Rectal smooth muscle tissue (tissue), 1 donor: ENCODE data around the gene SURF2.
"Not testable (repeated sequence)": the region's sequence is repeated elsewhere in the genome, so short reads cannot be mapped to it uniquely, and the experiment has no call there.

Source experiments
- H3K27ac ChIP-seq: one replicate; pipeline ENCODE4 v1.7.0; 2013; ENCODE audit warnings: low read depth, low read length, inconsistent platforms
- H3K27me3 ChIP-seq: one replicate; pipeline ENCODE4 v1.7.0; 2013; ENCODE audit warnings: low read length; ENCODE audit not compliant: control insufficient read depth, insufficient read depth
- H3K36me3 ChIP-seq: one replicate; pipeline ENCODE4 v1.7.0; 2013; ENCODE audit warnings: low read length; ENCODE audit not compliant: control insufficient read depth, insufficient read depth
- H3K4me1 ChIP-seq: one replicate; pipeline ENCODE4 v1.7.0; 2013; ENCODE audit warnings: low read length; ENCODE audit not compliant: control insufficient read depth, insufficient read depth
- H3K4me3 ChIP-seq: one replicate; pipeline ENCODE4 v1.7.0; 2013; ENCODE audit warnings: low read length
- H3K9ac ChIP-seq: one replicate; pipeline ENCODE4 v1.7.0; 2013; ENCODE audit warnings: low read length

SURF2 gene

DNA sequence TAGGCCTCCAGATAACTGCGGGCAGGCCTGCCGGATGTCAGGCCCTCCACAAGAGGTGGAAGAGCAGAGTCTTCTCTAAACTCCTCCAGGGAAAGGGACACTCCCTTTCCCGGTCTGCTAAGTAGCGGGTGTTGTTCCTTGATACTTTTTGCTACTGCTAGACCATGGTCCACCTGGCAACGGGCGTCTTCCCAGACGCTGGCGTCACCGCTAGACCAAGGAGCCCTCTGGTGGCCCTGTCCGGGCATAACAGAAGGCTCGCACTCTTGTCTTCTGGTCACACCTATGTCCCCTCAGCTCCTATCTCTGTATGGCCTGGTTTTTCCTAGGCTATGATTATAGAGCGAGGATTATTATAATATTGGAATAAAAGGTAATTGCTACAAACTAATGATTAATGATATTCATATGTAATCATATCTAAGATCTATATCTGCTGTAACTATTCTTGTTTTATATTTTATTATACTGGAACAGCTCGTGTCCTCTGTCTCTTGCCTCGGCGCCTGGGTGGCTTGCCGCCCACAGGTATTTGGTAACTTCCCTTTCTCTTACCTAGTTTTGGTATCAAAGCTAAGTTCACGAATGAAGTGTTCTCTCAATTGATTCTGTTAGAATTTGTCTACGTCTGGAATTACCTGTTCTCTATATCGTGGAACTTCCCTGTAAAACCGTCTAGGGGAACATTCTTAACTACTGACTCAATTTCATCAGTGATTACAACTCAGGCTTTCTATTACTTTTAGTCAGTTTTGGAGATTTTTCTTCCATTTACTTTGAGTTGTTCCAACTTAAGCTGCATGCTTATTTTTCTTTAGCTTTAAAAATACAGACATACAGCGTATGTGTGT lies 26.8 kb upstream of the SURF2 start:
- peaks cover 38% of the 10 kb centered on the region for H3K36me3 ChIP-seq
- not testable (repeated sequence) for H3K4me1 ChIP-seq, H3K27me3 ChIP-seq, H3K4me3 ChIP-seq, H3K27ac ChIP-seq, H3K9ac ChIP-seq

DNA sequence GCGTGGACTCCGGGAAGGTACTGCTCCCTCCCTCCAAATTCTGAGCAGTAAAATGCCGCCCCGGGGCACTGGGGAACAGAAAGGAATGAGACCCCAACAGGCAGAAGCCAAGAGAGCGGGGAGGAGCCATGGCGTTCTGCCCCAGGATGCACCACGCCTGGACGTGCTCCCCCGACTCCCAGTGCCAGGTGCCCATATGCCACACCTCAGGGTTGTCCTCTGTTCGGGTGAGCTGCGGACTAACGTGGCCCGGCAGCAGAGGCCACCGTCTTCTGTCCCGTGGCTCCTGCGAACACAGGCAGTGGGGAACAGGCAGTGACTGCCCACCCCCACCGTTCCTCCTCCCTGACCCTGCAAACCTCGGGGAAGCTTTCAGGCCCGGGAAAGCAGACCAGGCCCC lies 25.1 kb upstream of the SURF2 start:
- H3K9ac ChIP-seq = no peak overlapping the region
- H3K27ac ChIP-seq = no peak overlapping the region
- H3K36me3 ChIP-seq = peaks cover 38% of the 10 kb centered on the region
- H3K27me3 ChIP-seq = no peaks in the 10 kb centered on the region
- no peak overlapping the region for H3K4me3 ChIP-seq
- no peaks in the 10 kb centered on the region for H3K4me1 ChIP-seq

DNA sequence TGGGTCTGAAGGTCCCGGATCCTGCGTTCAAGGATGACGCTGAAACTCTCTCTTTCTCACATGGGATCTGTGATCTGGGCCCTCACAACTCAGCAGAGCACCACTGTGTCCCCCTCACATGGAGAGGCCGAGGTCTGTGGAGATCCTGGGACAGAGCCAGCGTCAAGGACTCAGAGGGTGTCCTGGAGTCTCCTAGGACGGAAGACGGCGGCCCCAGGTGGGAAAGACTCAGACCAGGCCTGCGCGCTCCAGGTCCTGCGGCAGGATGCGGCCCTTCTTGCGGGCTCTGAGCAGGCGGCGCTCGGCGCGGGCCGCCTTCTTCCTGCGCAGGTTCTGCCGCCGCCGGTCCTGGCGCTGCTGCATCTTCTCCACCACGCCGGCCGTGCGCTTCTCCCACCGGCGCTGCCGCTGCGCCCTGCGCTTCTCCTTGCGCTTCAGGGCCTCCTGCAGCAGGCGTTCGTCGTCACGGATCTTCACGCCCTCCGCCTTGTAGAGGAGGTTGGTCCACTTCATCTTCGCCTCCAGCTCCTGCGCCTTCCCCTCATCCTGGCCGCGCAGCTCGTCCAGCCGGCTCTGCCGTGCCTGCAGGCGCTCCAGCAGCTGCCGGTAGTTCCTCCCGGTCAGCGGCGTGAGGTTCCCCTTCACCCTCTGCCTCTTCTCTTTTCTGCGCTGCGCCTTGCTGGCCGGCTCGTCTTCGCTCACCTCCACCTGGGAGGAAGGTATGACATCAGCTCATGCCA lies 24.5 kb upstream of the SURF2 start:
- H3K4me3 ChIP-seq = no peak overlapping the region

GRCh38 chr9:133332381-133332730 lies 24.0 kb upstream of the SURF2 start:
- Histone ChIP-seq H3K4me1 (no peaks in the 10 kb centered on the region), H3K36me3 (peaks cover 38% of the 10 kb centered on the region), H3K27me3 (no peaks in the 10 kb centered on the region), H3K27ac (no peak overlapping the region), H3K4me3 (no peak overlapping the region), H3K9ac (no peak overlapping the region)

More for the DNA sequence above, 24.5 kb upstream of the SURF2 start:
- Histone ChIP-seq H3K9ac (no peak overlapping the region), H3K4me1 (no peaks in the 10 kb centered on the region), H3K36me3 (peaks cover 38% of the 10 kb centered on the region), H3K27ac (no peak overlapping the region), H3K27me3 (no peaks in the 10 kb centered on the region)

DNA sequence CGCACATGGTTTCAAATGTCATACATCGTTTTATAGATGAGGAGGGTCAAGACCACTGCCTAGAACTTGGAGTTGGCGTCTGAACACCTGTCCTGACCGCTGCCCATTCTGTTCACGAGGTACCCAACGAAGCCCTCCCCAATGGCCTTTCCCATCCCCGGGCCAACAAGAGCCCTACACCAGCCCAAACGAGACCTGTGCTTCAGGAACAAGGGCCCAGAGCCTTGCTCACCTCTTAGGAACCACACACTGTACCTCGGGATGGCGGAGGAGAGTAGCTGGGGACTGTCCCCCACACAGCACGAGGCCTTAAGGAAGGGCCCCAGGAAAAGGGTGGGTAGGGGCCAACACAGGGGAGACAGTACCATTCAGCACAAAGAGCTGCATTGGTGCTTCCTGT lies 23.3 kb upstream of the SURF2 start:
- no peak overlapping the region for H3K4me3 ChIP-seq
- H3K4me1 ChIP-seq = no peaks in the 10 kb centered on the region
- H3K27ac ChIP-seq = no peak overlapping the region
- H3K36me3 ChIP-seq = peaks cover 38% of the 10 kb centered on the region
- H3K27me3 ChIP-seq = no peaks in the 10 kb centered on the region
- H3K9ac ChIP-seq = no peak overlapping the region

- peaks cover 38% of the 10 kb centered on the region for H3K36me3 ChIP-seq
- H3K4me3 ChIP-seq = no peak overlapping the region
- no peaks in the 10 kb centered on the region for H3K4me1 ChIP-seq
- no peak overlapping the region for H3K9ac ChIP-seq
- no peaks in the 10 kb centered on the region for H3K27me3 ChIP-seq
- H3K27ac ChIP-seq = no peak overlapping the region
Observed at GRCh38 chr9:133333566-133333965, 22.8 kb upstream of the SURF2 start.

GRCh38 chr9:133334161-133334560 lies 22.2 kb upstream of the SURF2 start:
- no peaks in the 10 kb centered on the region for H3K27me3 ChIP-seq
- H3K27ac ChIP-seq = no peak overlapping the region
- H3K9ac ChIP-seq = no peak overlapping the region
- peaks cover 41% of the 10 kb centered on the region for H3K36me3 ChIP-seq
- no peaks in the 10 kb centered on the region for H3K4me1 ChIP-seq
- no peak overlapping the region for H3K4me3 ChIP-seq

- not testable (repeated sequence) for H3K27ac ChIP-seq, H3K9ac ChIP-seq, H3K4me1 ChIP-seq, H3K27me3 ChIP-seq
- peak overlapping the region; percentile 95 for H3K4me3 ChIP-seq
- peaks cover 44% of the 10 kb centered on the region for H3K36me3 ChIP-seq
Observed at GRCh38 chr9:133334888-133335287, 21.5 kb upstream of the SURF2 start.

- peaks cover 49% of the 10 kb centered on the region for H3K36me3 ChIP-seq
Observed at GRCh38 chr9:133335924-133336811, 20.2 kb upstream of the SURF2 start, which contains the start of gene SURF6. TSS of gene SURF6 (minus strand) at chr9:133336188. CDS start at chr9:133336132, 56 bp downstream.

DNA sequence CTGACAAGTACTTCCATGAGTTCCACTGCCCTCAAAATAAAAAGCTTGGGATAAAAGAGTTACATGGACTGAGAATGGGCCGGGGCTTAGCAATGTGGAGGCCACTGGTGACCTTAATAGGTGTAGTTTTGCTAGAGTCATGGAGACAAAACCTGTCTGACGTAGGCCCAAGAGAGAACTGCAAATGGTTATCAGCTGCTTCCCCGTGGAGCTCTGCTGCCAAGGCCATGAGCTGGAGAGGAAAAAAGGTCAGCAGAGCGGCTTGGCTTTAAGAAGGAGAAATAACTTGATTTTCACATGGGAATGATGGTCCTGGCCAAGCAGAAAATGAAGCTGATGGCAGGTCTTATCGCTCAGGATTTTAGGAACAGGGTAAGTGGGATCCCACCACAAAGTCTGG lies 16.7 kb upstream of the SURF2 start:
- no peak overlapping the region for H3K9ac ChIP-seq
- H3K27me3 ChIP-seq = no peaks in the 10 kb centered on the region
- peaks cover 36% of the 10 kb centered on the region for H3K36me3 ChIP-seq
- H3K4me3 ChIP-seq = no peak overlapping the region
- H3K27ac ChIP-seq = no peak overlapping the region
- no peaks in the 10 kb centered on the region for H3K4me1 ChIP-seq

More at GRCh38 chr9:133335924-133336811, 20.2 kb upstream of the SURF2 start, which contains the start of gene SURF6:
- Histone ChIP-seq H3K4me1 (no peaks in the 10 kb centered on the region), H3K27me3 (no peaks in the 10 kb centered on the region), H3K27ac (peak within 1 kb of the TSS; percentile 46), H3K9ac (peak within 1 kb of the TSS; percentile 80), H3K4me3 (peak within 1 kb of the TSS; percentile 95)

GRCh38 chr9:133340256-133340655 lies 16.1 kb upstream of the SURF2 start:
- H3K4me3 ChIP-seq = no peak overlapping the region
- no peak overlapping the region for H3K9ac ChIP-seq
- peaks cover 39% of the 10 kb centered on the region for H3K36me3 ChIP-seq
- no peak overlapping the region for H3K27ac ChIP-seq
- no peaks in the 10 kb centered on the region for H3K4me1 ChIP-seq
- H3K27me3 ChIP-seq = no peaks in the 10 kb centered on the region

- Histone ChIP-seq H3K4me3 (no peak overlapping the region), H3K4me1 (no peaks in the 10 kb centered on the region), H3K9ac (no peak overlapping the region), H3K27me3 (no peaks in the 10 kb centered on the region), H3K27ac (no peak overlapping the region), H3K36me3 (peaks cover 44% of the 10 kb centered on the region)
Observed at GRCh38 chr9:133340916-133341315, 15.4 kb upstream of the SURF2 start.
